HCEC 1CT (cell line): ENCODE measurements around the gene PEX13.
"Not testable (repeated sequence)": the region's sequence is repeated elsewhere in the genome, so short reads cannot be mapped to it uniquely, and the experiment has no call there.

ENCODE experiments used
- DNase-seq: peaks from one replicate; pipeline ENCODE4 v3.0.0-alpha.2; 2017

PEX13 gene

DNA sequence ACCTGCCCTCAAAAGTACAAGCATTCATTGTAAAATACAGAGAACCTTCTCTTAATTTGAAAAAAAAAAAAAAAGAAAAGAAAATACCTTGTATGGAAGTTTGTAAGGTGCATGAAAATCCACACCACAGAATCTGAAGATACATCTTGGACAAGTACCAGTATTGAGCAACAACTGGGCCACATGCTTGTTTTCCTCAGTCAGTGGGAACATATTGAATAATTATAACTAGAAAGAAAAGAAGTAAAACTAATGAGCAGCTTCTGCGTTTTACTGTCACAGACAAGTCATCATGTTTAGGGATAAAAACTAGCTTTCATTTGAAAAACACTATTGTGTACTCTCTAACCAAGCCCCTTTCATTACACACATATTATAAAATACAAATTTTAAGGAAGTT, 5.8 kb upstream of the PEX13 start:
- DNase-seq: peak; percentile 35

GRCh38 chr2:61012303-61012702, 5.2 kb upstream of the PEX13 start:
- peak; percentile 88 for DNase-seq

DNA sequence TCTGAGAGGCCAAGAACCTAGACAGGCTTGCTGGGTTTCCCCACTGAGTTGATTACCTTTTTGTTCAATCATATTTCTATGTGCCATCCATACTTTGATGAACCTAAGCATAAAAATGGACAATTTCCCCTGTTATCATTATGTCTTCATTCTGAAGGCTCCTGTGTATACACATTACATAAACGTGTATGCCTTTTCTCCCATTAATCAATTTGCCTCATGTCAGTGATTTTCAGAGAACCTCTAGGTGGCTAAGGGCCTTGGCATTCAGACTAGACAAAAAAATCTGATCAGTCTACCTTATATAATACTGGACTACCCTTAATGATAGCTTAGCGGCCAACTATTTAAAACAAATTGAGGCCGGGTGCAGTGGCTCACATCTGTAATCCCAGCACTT, 4.1 kb upstream of the PEX13 start:
- no peak for DNase-seq

DNA sequence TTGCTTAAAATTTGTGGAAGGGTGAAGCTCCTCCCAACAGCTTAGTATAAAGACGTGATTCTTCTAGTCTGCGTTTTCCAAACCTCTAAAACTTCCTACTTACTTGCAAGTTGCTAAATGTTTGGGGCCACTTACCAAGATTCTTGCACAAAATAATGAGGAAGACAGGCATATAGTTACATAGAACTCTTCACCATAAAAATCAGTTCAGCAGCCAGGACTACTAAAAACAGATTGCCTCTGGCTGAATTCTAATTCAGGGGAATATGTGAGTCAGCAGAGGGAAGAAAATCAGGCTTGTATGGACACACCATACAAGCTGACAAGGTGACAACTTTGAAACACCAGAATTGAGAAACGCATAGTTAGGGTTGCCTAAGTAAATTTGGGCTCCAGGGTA, 2.8 kb upstream of the PEX13 start:
- DNase-seq: no peak

DNA sequence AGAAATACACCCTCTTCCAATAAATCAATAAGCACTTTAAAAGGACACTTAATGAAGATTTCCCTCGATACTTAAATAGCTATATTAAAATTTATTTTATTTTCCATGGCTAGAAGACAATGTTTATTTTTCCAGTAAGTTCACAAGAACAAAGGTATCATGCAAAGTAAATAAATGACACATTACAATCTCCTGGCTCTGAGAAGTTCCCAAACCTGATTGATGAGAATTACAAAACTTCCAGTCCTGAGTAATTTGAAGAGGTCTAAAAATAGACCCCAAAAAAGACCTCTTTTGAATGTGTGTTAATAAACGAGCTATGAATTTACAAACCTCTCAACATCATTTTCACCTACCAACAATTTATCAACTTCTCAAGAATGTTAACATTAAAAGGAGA, 1.5 kb upstream of the PEX13 start:
- DNase-seq: no peak

- no peak for DNase-seq
Measured at GRCh38 chr2:61016392-61017002, 1.0 kb upstream of the PEX13 start.

DNA sequence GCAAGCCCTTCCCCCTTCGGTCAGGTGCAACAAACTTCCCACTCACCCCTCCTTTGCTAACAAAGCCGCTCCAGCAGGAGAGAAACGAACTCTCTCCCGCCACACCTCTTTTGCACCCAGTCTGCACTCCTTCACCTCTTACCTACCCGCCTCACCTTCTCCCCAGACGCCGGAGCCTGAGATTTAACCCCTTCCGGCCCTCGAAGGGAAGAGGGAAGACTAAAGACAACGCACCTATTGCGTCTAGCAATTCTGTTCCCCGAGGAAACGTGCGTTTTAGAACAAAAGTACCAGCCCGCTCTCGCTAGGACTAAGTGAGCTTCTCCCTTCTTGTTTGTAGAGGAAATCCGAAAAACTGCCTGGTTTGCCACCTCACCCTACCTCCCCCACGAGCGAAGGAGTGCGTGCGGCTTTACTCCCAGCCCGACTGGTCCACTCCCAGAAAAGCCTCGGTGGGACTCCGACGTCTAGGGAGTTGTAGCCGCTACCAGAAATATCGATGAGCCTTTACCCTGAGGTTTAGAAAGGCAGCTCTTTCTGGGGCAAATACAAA, 441 bp upstream of the PEX13 start:
- peak; percentile 74 for DNase-seq

DNA sequence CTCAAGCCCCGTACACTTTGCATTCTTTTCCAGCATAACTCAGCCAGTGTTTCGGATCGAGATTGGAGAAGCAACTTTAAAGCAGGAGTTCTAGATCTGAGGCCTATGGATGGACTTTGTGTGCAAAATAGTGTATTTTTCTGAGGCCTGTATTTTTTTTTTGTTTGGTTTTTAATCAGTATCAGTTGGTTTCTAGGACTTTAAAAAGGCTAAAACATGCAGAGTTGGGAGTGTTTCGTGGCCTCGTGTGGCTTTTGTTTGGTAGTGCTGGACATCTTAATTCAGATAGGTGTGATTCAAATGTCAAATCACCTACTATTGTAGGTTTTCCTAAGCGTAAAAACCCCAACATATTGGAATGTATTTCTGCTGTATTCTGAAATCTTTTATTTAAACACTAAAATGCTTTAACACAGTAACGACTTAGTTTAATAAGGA, 817 bp downstream of the PEX13 start:
- no peak for DNase-seq

- DNase-seq: no peak
Measured at GRCh38 chr2:61018798-61019197, 1.3 kb downstream of the PEX13 start.

DNA sequence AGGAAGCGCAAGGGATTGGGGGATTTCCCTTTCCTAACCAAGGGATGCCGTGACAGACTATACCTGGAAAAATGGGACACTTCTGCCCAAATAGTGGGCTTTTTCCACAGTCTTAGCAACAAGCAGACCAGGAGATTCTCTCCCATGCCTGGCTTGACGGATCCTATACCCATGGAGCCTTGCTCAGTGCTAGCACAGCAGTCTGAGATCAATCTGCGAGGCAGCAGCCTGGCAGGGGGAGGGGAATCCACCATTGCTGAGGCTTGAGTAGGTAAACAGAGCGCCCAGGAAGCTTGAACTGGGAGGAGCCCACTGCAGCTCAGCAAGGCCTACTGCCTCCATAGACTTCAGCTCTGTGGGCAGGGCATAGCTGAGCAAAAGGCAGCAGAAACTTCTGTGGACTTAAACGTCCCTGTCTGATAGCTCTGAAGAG, 3.7 kb downstream of the PEX13 start:
- no peak for DNase-seq

DNA sequence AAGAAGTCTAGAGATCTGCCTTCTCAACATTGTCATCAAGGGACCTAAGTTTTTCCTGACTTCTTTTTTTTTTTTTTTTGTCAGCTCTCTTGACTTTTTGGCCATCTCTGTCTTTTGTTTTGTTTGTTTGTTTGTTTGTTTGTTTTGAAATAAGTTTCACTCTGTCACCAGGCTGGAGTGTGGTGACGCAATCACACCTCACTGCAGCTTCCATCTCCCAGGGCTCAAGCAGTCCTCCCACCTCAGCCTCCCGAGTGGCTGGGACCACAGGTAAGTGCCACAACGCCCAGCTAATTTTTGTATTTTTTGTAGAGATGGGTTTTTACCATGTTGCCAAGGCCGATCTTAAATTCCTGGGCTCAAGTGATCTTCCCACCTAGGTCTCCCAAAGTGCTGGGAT, 6.2 kb downstream of the PEX13 start:
- no peak for DNase-seq

DNA sequence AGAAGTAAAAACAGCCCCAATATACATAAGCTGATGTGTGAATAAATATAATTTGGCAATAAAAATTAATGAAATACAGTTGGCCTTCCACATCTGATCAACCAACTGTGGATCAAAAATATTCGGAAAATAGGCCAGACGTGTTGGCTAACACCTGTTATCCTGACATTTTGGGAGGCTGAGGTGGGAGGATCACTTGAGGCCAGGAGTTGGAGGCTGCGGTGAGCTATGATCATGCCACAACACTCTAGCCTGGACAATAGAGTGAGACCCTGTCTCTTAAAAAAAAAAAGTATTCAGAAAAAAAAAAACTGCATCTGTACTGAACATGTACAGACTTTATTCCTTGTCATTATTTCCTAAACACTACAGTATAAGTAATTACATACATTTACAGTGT, 12.0 kb downstream of the PEX13 start:
- DNase-seq: no peak

DNA sequence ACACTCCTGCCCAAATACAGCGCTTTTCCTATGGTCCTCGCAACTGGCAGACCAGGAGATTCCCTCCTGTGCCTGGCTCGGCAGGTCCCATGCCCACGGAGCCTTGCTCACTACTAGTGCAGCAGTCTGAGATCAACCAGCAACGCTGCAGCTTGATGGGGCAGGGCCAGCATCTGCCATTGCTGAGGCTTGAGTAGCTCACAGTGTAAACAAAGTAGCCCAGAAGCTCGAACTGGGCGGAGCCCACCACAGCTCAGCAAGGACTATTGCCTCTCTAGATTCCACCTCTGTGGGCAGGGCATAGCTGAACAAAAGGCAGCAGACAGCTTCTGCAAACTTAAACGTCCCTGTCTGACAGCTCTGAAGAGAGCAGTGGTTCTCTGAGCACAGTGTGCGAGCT, 17.1 kb downstream of the PEX13 start:
- DNase-seq: not testable (repeated sequence)

GRCh38 chr2:61036643-61037042, 19.1 kb downstream of the PEX13 start:
- DNase-seq: not testable (repeated sequence)

DNA sequence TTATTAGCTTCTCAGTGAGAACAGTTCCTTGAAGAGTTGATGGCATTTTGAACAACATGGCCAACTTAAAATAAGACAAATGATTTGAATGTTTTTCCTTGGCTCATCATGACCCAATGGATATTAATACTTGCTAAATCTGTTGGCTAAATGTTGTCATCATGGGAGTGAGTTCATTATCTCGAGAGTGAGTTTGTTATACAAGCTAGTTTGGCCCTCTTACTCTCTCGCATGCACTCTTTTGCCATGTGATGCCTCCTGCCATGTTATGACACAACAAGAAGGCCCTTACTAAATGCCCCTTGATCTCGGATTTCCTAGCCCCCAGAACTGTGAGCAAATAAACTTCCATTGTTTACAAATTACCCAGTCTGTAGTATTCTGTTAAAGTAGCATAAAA, 25.3 kb downstream of the PEX13 start:
- DNase-seq: no peak

DNA sequence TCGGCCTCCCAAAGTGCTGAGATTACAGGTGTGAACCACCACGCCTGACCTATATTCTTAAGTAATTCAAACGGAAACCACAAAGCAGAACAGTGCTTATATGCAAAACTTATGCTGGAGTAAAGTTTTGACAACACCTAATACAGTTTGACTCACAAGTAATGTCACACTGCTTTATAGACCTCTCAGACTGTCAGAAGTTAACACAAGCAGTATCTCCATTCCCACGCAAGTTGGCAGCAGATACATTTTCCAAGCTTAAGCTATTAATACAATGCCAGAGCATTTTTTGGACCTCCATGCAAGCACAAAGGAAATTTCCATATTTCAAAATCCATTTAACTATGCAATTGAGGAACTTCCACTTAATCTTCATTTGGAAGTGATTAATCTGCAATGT, 27.1 kb downstream of the PEX13 start:
- DNase-seq: no peak

DNA sequence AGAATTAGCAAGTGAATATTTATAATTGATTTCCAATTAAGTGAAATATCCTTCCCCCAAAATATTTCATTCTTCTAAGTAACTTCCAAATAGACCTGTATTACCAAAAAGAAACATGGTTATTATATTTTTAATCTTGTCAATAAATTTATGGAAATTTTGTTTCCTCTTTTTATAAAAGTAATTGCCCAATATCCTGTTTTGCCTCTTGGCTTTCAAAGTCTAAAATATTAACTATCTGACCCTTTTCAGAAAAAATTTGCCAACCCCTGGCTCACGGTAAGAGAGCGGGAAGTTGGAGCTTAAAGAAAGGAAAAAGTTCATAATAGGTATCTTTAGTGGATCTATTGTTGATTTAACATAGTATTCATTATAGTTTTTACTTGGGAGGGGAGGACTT, 27.7 kb downstream of the PEX13 start:
- no peak for DNase-seq

GRCh38 chr2:61045999-61046398, 28.5 kb downstream of the PEX13 start:
- no peak for DNase-seq

- DNase-seq: no peak
Measured at GRCh38 chr2:61055557-61055956, 38.0 kb downstream of the PEX13 start.

DNA sequence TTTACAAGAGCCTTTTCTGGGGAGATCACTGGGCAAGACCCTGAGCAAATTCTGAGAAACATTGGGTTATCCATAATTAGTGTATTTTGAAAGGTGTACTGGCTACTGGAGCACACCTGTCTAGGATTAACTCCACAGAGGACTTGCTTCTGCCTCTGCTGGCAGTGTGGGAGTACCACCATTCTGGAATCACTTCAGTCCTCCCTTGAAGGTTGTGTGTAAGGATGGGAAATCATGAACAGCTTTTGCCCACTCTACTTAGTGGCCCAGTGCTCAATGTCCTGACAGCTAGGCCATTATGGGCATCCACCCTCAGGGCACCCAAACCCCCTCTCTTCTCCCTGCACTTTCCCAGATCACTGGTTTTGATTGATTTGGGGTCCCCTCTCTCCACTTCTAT, 40.0 kb downstream of the PEX13 start:
- DNase-seq: no peak

GRCh38 chr2:61059382-61059781, 41.9 kb downstream of the PEX13 start:
- no peak for DNase-seq

DNA sequence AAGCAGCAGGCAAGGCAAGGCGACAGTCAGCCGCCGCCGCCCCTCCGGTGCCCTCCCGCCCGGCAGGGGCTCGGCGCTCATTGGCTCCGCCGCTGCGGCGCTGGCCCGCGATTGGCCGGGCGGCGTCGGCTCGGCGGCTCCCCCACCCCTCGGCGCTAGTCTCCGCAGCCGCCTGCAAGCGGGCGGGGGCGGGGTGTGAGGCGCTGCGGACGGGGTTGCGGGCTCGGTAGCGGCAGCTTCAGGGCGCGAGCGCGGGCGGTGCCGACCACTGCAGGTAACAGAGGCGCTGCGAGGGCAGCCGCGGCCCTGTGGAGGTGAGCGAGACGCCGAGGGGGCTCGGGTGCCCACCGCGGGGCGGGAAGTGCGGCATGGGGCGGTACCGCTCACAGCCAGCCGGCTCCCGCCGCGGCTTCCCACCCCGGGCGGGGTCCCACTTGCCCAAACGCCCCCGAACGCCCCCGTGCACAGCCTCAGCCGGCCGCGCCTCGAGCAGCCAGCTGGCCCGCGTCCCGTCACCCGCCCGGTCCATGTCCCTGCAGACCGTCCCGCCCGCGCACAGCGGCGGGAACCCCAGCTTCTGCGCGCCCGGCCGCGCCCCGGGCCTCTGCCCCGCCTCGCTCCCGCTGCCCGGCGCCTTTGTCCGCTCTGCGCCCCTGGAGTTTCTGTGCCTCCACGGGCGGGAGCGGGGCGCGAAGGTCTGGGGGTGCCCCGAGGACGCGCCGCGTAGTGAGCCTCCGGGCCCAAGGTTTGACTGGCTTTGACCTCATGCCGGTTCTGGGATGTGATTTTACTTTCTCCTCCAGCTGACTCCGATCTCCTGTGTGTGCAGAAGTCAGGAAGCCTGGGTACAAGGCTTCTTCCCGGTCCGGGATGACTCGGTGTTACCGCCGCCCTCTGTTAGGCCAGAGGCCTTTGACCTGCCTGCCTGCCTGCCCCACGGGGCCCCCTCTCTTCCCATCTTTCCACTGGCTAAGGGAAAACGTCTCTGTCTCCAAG, 48.5 kb downstream of the PEX13 start, which contains the start of gene SANBR:
Gene SANBR, plus strand, starts transcription at position 158 of the 996 bp plus-strand sequence. CDS start 4,480 bp downstream, outside the sequence.
- peak; percentile 84 for DNase-seq

GRCh38 chr2:61074100-61074499, 56.6 kb downstream of the PEX13 start:
- no peak for DNase-seq

DNA sequence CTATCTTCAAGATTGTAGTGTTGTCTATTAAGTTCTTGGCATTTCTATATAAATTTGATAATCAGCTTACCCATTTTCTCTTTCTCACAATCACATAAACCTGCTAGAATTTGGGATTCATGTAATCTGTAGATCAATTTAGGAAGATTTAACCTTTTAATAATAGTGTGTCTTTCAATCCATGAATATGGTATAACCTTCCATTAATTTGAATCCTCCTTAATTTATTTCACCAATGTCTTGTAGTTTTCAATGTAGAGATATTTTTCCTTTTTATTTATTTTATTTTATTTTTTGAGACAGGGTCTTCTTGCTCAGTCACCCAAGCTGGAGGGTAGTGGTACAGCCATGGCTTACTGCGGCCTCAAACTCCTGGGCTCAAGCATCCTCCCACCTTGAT, 68.4 kb downstream of the PEX13 start:
- DNase-seq: no peak
